ENCODE data around the gene AP3B2. TPM values are rescaled to one million over a fixed set of nuclear protein-coding genes. Genes with fewer than 3 reads are reported as not detected.

Gene AP3B2, protein sequence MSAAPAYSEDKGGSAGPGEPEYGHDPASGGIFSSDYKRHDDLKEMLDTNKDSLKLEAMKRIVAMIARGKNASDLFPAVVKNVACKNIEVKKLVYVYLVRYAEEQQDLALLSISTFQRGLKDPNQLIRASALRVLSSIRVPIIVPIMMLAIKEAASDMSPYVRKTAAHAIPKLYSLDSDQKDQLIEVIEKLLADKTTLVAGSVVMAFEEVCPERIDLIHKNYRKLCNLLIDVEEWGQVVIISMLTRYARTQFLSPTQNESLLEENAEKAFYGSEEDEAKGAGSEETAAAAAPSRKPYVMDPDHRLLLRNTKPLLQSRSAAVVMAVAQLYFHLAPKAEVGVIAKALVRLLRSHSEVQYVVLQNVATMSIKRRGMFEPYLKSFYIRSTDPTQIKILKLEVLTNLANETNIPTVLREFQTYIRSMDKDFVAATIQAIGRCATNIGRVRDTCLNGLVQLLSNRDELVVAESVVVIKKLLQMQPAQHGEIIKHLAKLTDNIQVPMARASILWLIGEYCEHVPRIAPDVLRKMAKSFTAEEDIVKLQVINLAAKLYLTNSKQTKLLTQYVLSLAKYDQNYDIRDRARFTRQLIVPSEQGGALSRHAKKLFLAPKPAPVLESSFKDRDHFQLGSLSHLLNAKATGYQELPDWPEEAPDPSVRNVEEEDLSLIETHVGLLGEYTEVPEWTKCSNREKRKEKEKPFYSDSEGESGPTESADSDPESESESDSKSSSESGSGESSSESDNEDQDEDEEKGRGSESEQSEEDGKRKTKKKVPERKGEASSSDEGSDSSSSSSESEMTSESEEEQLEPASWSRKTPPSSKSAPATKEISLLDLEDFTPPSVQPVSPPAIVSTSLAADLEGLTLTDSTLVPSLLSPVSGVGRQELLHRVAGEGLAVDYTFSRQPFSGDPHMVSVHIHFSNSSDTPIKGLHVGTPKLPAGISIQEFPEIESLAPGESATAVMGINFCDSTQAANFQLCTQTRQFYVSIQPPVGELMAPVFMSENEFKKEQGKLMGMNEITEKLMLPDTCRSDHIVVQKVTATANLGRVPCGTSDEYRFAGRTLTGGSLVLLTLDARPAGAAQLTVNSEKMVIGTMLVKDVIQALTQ
- total RNA-seq, result 0.13 TPM in 1 of 2 replicates, not detected in the other

DNA sequence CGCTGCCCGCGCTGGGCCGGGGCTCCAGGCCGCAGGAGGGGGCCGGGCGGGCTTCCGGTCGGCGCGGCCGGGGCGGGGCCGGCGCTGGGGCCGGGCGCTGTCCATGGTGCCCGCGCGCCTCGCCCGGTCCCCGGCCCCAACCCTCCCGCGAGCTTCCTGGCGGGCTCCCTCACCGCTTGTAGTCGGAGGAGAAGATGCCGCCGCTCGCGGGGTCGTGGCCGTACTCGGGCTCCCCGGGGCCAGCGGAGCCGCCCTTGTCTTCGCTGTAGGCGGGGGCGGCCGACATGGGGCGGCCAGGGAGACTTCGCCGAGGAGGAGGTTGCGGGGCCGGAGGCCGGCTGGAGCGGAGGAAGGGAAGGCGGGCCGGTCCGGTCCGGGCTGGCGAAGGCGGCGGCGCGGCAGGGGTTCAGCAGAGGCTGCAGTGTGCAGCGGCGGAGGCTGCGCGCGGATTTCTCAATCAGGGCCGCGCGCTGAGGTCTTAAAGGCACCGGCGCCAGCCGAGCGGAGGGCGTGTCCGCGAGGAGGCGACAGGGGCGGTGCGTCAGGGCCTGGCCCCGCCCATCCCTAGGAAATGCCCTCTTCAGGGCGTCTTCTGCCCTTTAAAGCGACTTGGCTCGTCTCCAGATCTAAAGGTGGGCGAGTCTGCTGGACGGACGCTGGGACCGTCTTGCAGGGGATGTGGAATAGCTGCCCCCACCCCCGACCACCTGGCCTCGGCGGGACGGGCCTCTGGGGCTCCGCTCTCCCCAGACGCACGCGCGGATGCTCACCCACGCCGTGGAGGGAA lies at the start of gene AP3B2:
Gene AP3B2 (minus strand): TSS at position 455 of the 787 bp plus-strand sequence. CDS start 169 bp downstream, at position 286.
- Histone ChIP-seq H3K27me3 (ENCODE audit: control insufficient read depth, insufficient read depth, low read length) (no peaks in the 10 kb centered on the region), H3K4me3 (ENCODE audit: low read depth, low read length) (peak within 1 kb of the TSS; percentile 68), H3K36me3 (ENCODE audit: control insufficient read depth, insufficient read depth, low read length) (no peaks in the 10 kb centered on the region)
- DNase-seq (ENCODE audit: low read depth), result peak; percentile 58
- TF ChIP-seq, protein P1, sequence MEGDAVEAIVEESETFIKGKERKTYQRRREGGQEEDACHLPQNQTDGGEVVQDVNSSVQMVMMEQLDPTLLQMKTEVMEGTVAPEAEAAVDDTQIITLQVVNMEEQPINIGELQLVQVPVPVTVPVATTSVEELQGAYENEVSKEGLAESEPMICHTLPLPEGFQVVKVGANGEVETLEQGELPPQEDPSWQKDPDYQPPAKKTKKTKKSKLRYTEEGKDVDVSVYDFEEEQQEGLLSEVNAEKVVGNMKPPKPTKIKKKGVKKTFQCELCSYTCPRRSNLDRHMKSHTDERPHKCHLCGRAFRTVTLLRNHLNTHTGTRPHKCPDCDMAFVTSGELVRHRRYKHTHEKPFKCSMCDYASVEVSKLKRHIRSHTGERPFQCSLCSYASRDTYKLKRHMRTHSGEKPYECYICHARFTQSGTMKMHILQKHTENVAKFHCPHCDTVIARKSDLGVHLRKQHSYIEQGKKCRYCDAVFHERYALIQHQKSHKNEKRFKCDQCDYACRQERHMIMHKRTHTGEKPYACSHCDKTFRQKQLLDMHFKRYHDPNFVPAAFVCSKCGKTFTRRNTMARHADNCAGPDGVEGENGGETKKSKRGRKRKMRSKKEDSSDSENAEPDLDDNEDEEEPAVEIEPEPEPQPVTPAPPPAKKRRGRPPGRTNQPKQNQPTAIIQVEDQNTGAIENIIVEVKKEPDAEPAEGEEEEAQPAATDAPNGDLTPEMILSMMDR (IDR thresholded peaks at IDR 0.05; ENCODE audit: insufficient read depth, low read length, severe bottlenecking), result no peak
- FAIRE-seq, result no peak

- no peaks in the 10 kb centered on the region for H3K27me3 ChIP-seq (ENCODE audit: control insufficient read depth, insufficient read depth, low read length)
- DNase-seq (ENCODE audit: low read depth) (no peak), FAIRE-seq (no peak)
- peaks cover 4% of the 10 kb centered on the region for H3K36me3 ChIP-seq (ENCODE audit: control insufficient read depth, insufficient read depth, low read length)
- TF ChIP-seq, protein P1 (IDR thresholded peaks at IDR 0.05; ENCODE audit: insufficient read depth, low read length, severe bottlenecking), result no peak
- peak overlapping the region; percentile 77 for H3K4me3 ChIP-seq (ENCODE audit: low read depth, low read length)
Measured at GRCh38 chr15:82751308-82751707, 41.6 kb upstream of the AP3B2 start.

DNA sequence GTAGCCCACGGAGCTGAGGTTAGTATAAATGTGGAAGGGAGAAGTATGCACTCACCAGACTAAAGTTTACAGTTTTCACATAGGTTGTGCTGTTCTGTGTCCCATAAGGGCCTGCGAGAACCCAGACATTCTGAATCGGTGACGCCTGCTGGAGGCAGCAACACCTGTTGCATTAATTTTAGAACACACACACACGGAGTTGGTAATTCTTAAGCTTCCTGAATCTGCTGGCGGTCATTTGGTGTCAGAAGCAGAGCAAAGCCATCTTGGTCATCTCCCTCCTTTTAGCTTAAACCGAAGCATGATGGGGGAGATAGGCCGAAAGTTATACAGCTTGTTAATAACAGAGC lies 41.1 kb upstream of the AP3B2 start:
- H3K36me3 ChIP-seq (ENCODE audit: control insufficient read depth, insufficient read depth, low read length), result peaks cover 4% of the 10 kb centered on the region
- DNase-seq (ENCODE audit: low read depth) (peak; percentile 25), FAIRE-seq (no peak)
- TF ChIP-seq, protein P1 (IDR thresholded peaks at IDR 0.05; ENCODE audit: insufficient read depth, low read length, severe bottlenecking), result peak; percentile 5
- H3K4me3 ChIP-seq (ENCODE audit: low read depth, low read length), result peak overlapping the region; percentile 77
- H3K27me3 ChIP-seq (ENCODE audit: control insufficient read depth, insufficient read depth, low read length), result no peaks in the 10 kb centered on the region

DNA sequence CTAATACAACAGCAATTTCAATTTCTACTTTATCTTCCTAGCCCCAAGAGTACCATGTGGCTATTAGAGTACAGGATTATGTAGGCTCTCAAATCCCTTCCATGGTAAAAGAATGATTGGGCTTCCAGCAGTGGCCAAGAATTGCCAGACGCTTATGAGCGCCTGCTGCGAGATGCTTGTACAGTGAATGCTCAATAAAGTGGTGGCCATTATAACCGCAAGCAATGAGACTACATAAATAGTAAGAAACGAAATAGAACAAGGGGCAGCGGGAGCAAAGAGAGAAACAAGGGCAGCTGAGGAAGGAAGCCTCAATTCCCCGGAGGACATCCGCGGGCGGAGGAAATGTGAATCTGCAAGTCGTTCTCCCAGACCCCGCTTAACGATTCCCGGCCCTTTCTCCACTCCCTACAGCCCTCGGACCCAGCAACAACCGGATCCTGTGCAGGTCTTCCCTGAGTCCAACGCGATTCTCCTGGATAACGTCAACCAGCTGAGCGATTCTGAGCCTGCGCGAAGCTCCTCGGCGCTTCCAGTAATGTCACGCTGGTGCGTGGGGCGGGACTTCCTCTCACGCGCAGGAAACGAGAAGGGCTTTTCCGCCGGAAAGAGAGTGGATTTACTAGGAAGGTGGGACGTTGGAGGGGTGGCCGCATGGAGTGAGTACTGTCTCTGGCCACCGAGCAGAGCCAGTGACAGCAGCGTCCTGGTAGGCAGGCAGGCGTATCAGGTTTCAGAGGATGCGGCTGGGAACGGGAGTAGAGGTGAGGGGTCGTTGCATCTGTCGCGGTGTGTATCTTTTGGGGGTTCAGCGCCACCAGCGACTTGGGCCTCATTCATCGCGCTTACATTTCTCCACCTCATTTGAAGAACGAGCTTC lies 40.5 kb upstream of the AP3B2 start:
- peaks cover 4% of the 10 kb centered on the region for H3K36me3 ChIP-seq (ENCODE audit: control insufficient read depth, insufficient read depth, low read length)
- DNase-seq (ENCODE audit: low read depth) (peak; percentile 90), FAIRE-seq (no peak)
- H3K4me3 ChIP-seq (ENCODE audit: low read depth, low read length), result peak overlapping the region; percentile 77
- TF ChIP-seq, protein P1 (IDR thresholded peaks at IDR 0.05; ENCODE audit: insufficient read depth, low read length, severe bottlenecking), result no peak
- H3K27me3 ChIP-seq (ENCODE audit: control insufficient read depth, insufficient read depth, low read length), result no peaks in the 10 kb centered on the region
